HEK293 (cell line): ENCODE data around the gene ATP10A.

Experiments
- CTCF ChIA-PET: fragments of 350-600 bp; formaldehyde crosslinking; extraction: SDS; loops from one replicate; lab custom pipeline; 2021; ENCODE audit warnings: antibody characterized with exemption; lab: Yijun Ruan, JAX
- POLR2A ChIA-PET: fragments of 300-600 bp; formaldehyde crosslinking; extraction: SDS; loops from one replicate; lab custom pipeline; 2020; ENCODE audit warnings: antibody characterized with exemption, inconsistent platforms; lab: Yijun Ruan, JAX
- H3K27ac ChIP-seq: fragments of 200-500 bp; sonication (Bioruptor generic); 2 replicates; pipeline ENCODE4 v1.5.1; 2014; ENCODE audit warnings: low read depth, low read length, control low read depth, inconsistent platforms; ENCODE audit errors: extremely low read depth
- H3K36me3 ChIP-seq, 2 experiments: fragments of 200-500 bp in 1 of 2; sonication (Bioruptor generic) in 1 of 2; 1 replicate in 1 of 2; 2 replicates in 1 of 2; pipeline ENCODE4 v1.5.1; 2014 to 2017; ENCODE audit warnings: inconsistent platforms in 2 of 2, low read length in 2 of 2; ENCODE audit not compliant: control insufficient read depth in 2 of 2, insufficient read depth in 1 of 2
- H3K4me1 ChIP-seq: fragments of 200-500 bp; sonication (Bioruptor generic); 2 replicates; pipeline ENCODE4 v1.5.1; 2014; ENCODE audit warnings: mild to moderate bottlenecking, low read length, inconsistent platforms; ENCODE audit not compliant: control insufficient read depth, insufficient read depth
- H3K4me3 ChIP-seq: 2 replicates; pipeline ENCODE4 v1.5.1; 2011; ENCODE audit warnings: low read depth, mild to moderate bottlenecking, control low read depth, low read length, moderate library complexity
- H3K9me3 ChIP-seq: fragments of 200-500 bp; sonication (Bioruptor generic); 2 replicates; pipeline ENCODE4 v1.5.1; 2014; ENCODE audit warnings: low read depth, low read length, inconsistent platforms; ENCODE audit not compliant: control insufficient read depth, insufficient read depth
- FEZF1 ChIP-seq: fragments of 450-650 bp; formaldehyde crosslinking; IDR thresholded peaks from 2 replicates; pipeline ENCODE4 v1.5.1; 2016; ENCODE audit warnings: missing biosample characterization, missing genetic modification characterization
- GFI1B ChIP-seq: fragments of 450-650 bp; formaldehyde crosslinking; IDR thresholded peaks from 2 replicates; pipeline ENCODE4 v1.5.1; 2016; ENCODE audit warnings: missing biosample characterization, missing genetic modification characterization
- GLIS2 ChIP-seq: fragments of 450-650 bp; formaldehyde crosslinking; IDR thresholded peaks from 2 replicates; pipeline ENCODE4 v1.5.1; 2016; ENCODE audit warnings: missing biosample characterization, missing genetic modification characterization
- HIC1 ChIP-seq: fragments of 450-650 bp; formaldehyde crosslinking; IDR thresholded peaks from 2 replicates; pipeline ENCODE4 v1.5.1; 2016; ENCODE audit warnings: missing biosample characterization, missing genetic modification characterization
- KLF10 ChIP-seq: fragments of 450-650 bp; IDR thresholded peaks from 2 replicates; pipeline ENCODE4 v1.5.1; 2018; ENCODE audit warnings: missing biosample characterization, mild to moderate bottlenecking, missing genetic modification characterization
- MYNN ChIP-seq: fragments of 450-650 bp; formaldehyde crosslinking; IDR thresholded peaks from 2 replicates; pipeline ENCODE4 v1.5.1; 2016; ENCODE audit warnings: missing biosample characterization, missing genetic modification characterization, borderline replicate concordance
- PRDM1 ChIP-seq: fragments of 450-650 bp; formaldehyde crosslinking; IDR thresholded peaks from 2 replicates; pipeline ENCODE4; 2016; ENCODE audit warnings: missing biosample characterization, missing genetic modification characterization
- RBAK ChIP-seq: fragments of 450-650 bp; formaldehyde crosslinking; IDR thresholded peaks from 2 replicates; pipeline ENCODE4 v1.5.1; 2016; ENCODE audit warnings: missing biosample characterization, missing genetic modification characterization
- ZBTB8A ChIP-seq: fragments of 450-650 bp; formaldehyde crosslinking; IDR thresholded peaks from 2 replicates; pipeline ENCODE4 v1.5.1; 2016; ENCODE audit warnings: missing biosample characterization, missing genetic modification characterization
- ZFP3 ChIP-seq: fragments of 450-650 bp; formaldehyde crosslinking; IDR thresholded peaks from 2 replicates; pipeline ENCODE4 v1.5.1; 2016; ENCODE audit warnings: low read depth, missing biosample characterization, missing genetic modification characterization
- ZNF16 ChIP-seq: fragments of 450-650 bp; formaldehyde crosslinking; IDR thresholded peaks from 2 replicates; pipeline ENCODE4 v1.5.1; 2016; ENCODE audit warnings: low read depth, missing biosample characterization, missing genetic modification characterization
- ZNF23 ChIP-seq: fragments of 450-650 bp; formaldehyde crosslinking; IDR thresholded peaks from 2 replicates; pipeline ENCODE4 v1.5.1; 2016; ENCODE audit warnings: missing biosample characterization, missing genetic modification characterization, borderline replicate concordance
- ZNF416 ChIP-seq: fragments of 450-650 bp; formaldehyde crosslinking; IDR thresholded peaks from 2 replicates; pipeline ENCODE4 v1.5.1; 2016; ENCODE audit warnings: missing biosample characterization, missing genetic modification characterization
- ZNF423 ChIP-seq: fragments of 450-650 bp; formaldehyde crosslinking; IDR thresholded peaks from 2 replicates; pipeline ENCODE4 v1.5.1; 2016; ENCODE audit warnings: missing biosample characterization, missing genetic modification characterization
- ZNF48 ChIP-seq: fragments of 450-650 bp; formaldehyde crosslinking; IDR thresholded peaks from 2 replicates; pipeline ENCODE4 v1.5.1; 2016; ENCODE audit warnings: missing biosample characterization, missing genetic modification characterization
- ZNF501 ChIP-seq: fragments of 450-650 bp; formaldehyde crosslinking; IDR thresholded peaks from 2 replicates; pipeline ENCODE4 v1.5.1; 2016; ENCODE audit warnings: missing biosample characterization, missing genetic modification characterization
- ZNF510 ChIP-seq: fragments of 450-650 bp; formaldehyde crosslinking; IDR thresholded peaks from 2 replicates; pipeline ENCODE4 v1.5.1; 2018; ENCODE audit warnings: mild to moderate bottlenecking, missing genetic modification characterization, missing biosample characterization; ENCODE audit not compliant: insufficient replicate concordance
- ZNF529 ChIP-seq: fragments of 450-650 bp; formaldehyde crosslinking; IDR thresholded peaks from 2 replicates; pipeline ENCODE4 v1.5.1; 2017; ENCODE audit warnings: missing genetic modification characterization, missing biosample characterization; ENCODE audit not compliant: insufficient replicate concordance
- ZNF561 ChIP-seq: fragments of 450-650 bp; IDR thresholded peaks from 2 replicates; pipeline ENCODE4 v1.5.1; 2018; ENCODE audit warnings: missing biosample characterization, missing genetic modification characterization, borderline replicate concordance
- ZNF571 ChIP-seq: fragments of 450-650 bp; formaldehyde crosslinking; IDR thresholded peaks from 2 replicates; pipeline ENCODE4 v1.5.0; 2017; ENCODE audit warnings: missing biosample characterization, missing genetic modification characterization
- ZNF600 ChIP-seq: fragments of 450-650 bp; formaldehyde crosslinking; IDR thresholded peaks from 2 replicates; pipeline ENCODE4 v1.5.1; 2016; ENCODE audit warnings: missing biosample characterization, missing genetic modification characterization
- ZNF660 ChIP-seq: fragments of 450-650 bp; IDR thresholded peaks from 2 replicates; pipeline ENCODE4 v1.5.1; 2018; ENCODE audit warnings: missing biosample characterization, mild to moderate bottlenecking, missing genetic modification characterization
- ZNF830 ChIP-seq: fragments of 450-650 bp; IDR thresholded peaks from 2 replicates; pipeline ENCODE4 v1.5.0; 2018; ENCODE audit warnings: missing biosample characterization, missing genetic modification characterization, low read depth, mild to moderate bottlenecking, moderate library complexity
- ZSCAN16 ChIP-seq: fragments of 450-650 bp; formaldehyde crosslinking; IDR thresholded peaks from 2 replicates; pipeline ENCODE4 v1.5.1; 2016; ENCODE audit warnings: missing biosample characterization, missing genetic modification characterization
- ZSCAN5A ChIP-seq: fragments of 450-650 bp; formaldehyde crosslinking; IDR thresholded peaks from 2 replicates; pipeline ENCODE4 v1.5.1; 2016; ENCODE audit warnings: missing biosample characterization, missing genetic modification characterization
- TF ChIP-seq, protein P1 (sequence below): fragments of 450-650 bp; formaldehyde crosslinking; IDR thresholded peaks from 2 replicates; pipeline ENCODE4 v1.5.1; 2016; ENCODE audit warnings: missing biosample characterization, missing genetic modification characterization
- TF ChIP-seq, protein P2 (sequence below): fragments of 450-650 bp; IDR thresholded peaks from 2 replicates; pipeline ENCODE4 v1.5.1; 2018; ENCODE audit warnings: missing biosample characterization, missing genetic modification characterization
- TF ChIP-seq, protein P3 (sequence below): fragments of 450-650 bp; formaldehyde crosslinking; IDR thresholded peaks from 2 replicates; pipeline ENCODE4 v1.5.1; 2016; ENCODE audit warnings: missing biosample characterization, missing genetic modification characterization

The ATP10A gene

GRCh38 chr15:25664761-25665160 is 198.4 kb downstream of the ATP10A start:
- Histone ChIP-seq H3K27ac (no peak overlapping the region), H3K36me3 (no peaks in the 10 kb centered on the region), H3K9me3 (no peaks in the 10 kb centered on the region), H3K4me3 (no peak overlapping the region), H3K4me1 (0 out of 2 replicates have a peak, but pooled peaks cover 2% of the 10 kb centered on the region)
- ChIA-PET POLR2A (no interaction called here), CTCF (no interaction called here)
- no peak for TF ChIP-seq ZNF416 (tag by site-specific recombination)
- TF ChIP-seq PRDM1 (tag by site-specific recombination): no peak
- TF ChIP-seq ZBTB8A (tag by site-specific recombination): no peak
- TF ChIP-seq ZNF830 (tag by site-specific recombination): no peak
- no peak for TF ChIP-seq HIC1 (tag by site-specific recombination)
- TF ChIP-seq GFI1B: no peak
- no peak for TF ChIP-seq ZNF501 (tag by site-specific recombination)
- TF ChIP-seq ZNF529 (tag by site-specific recombination): no peak
- TF ChIP-seq GLIS2 (tag by site-specific recombination): no peak
- TF ChIP-seq, protein P1, sequence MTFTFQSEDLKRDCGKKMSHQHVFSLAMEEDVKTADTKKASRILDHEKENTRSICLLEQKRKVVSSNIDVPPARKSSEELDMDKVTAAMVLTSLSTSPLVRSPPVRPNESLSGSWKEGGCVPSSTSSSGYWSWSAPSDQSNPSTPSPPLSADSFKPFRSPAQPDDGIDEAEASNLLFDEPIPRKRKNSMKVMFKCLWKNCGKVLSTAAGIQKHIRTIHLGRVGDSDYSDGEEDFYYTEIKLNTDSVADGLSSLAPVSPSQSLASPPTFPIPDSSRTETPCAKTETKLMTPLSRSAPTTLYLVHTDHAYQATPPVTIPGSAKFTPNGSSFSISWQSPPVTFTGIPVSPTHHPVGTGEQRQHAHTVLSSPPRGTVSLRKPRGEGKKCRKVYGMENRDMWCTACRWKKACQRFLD (tag by site-specific recombination): no peak
- TF ChIP-seq ZNF48 (tag by site-specific recombination): no peak
- TF ChIP-seq, protein P2, sequence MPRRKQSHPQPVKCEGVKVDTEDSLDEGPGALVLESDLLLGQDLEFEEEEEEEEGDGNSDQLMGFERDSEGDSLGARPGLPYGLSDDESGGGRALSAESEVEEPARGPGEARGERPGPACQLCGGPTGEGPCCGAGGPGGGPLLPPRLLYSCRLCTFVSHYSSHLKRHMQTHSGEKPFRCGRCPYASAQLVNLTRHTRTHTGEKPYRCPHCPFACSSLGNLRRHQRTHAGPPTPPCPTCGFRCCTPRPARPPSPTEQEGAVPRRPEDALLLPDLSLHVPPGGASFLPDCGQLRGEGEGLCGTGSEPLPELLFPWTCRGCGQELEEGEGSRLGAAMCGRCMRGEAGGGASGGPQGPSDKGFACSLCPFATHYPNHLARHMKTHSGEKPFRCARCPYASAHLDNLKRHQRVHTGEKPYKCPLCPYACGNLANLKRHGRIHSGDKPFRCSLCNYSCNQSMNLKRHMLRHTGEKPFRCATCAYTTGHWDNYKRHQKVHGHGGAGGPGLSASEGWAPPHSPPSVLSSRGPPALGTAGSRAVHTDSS: no peak

DNA sequence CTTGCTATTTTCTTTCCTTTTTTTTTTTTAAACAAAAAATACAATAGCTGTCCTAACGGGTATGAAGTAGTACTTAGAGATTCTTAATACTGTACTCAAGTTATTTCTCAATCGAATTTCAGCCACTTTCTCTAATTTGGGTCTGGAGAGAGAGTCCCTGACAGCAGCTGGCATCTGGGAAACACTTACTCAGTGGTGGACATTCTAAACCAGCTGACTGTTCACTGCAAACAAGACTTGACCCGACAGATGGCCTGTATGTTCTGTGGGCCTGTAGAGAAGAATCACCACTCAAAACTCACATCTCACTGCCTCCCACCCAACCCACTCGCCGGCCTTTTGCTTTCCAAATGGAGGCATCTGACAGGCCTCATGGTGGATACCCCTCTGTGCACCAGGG is 199.6 kb downstream of the ATP10A start:
- H3K9me3 ChIP-seq: no peaks in the 10 kb centered on the region
- H3K27ac ChIP-seq: no peak overlapping the region
- CTCF ChIA-PET: no interaction called here
- no peaks in the 10 kb centered on the region for H3K4me1 ChIP-seq
- H3K4me3 ChIP-seq: no peak overlapping the region
- H3K36me3 ChIP-seq: no peaks in the 10 kb centered on the region
- POLR2A ChIA-PET: no interaction called here
- no peak for TF ChIP-seq FEZF1
- TF ChIP-seq ZNF510 (tag by site-specific recombination): no peak
- no peak for TF ChIP-seq ZNF16 (tag by site-specific recombination)
- TF ChIP-seq ZFP3 (tag by site-specific recombination): no peak
- TF ChIP-seq ZSCAN16: no peak
- TF ChIP-seq, protein P2: no peak
- TF ChIP-seq, protein P3, sequence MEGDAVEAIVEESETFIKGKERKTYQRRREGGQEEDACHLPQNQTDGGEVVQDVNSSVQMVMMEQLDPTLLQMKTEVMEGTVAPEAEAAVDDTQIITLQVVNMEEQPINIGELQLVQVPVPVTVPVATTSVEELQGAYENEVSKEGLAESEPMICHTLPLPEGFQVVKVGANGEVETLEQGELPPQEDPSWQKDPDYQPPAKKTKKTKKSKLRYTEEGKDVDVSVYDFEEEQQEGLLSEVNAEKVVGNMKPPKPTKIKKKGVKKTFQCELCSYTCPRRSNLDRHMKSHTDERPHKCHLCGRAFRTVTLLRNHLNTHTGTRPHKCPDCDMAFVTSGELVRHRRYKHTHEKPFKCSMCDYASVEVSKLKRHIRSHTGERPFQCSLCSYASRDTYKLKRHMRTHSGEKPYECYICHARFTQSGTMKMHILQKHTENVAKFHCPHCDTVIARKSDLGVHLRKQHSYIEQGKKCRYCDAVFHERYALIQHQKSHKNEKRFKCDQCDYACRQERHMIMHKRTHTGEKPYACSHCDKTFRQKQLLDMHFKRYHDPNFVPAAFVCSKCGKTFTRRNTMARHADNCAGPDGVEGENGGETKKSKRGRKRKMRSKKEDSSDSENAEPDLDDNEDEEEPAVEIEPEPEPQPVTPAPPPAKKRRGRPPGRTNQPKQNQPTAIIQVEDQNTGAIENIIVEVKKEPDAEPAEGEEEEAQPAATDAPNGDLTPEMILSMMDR (tag by site-specific recombination): no peak
- TF ChIP-seq KLF10 (tag by site-specific recombination): no peak
- TF ChIP-seq ZSCAN5A (tag by site-specific recombination): no peak
- TF ChIP-seq ZNF23 (tag by site-specific recombination): no peak
- TF ChIP-seq ZNF571 (tag by site-specific recombination): no peak
- TF ChIP-seq ZNF660 (tag by site-specific recombination): no peak
- no peak for TF ChIP-seq RBAK
- TF ChIP-seq ZNF600 (tag by site-specific recombination): no peak
- TF ChIP-seq MYNN (tag by site-specific recombination): no peak
- TF ChIP-seq ZNF561 (tag by site-specific recombination): no peak
- TF ChIP-seq ZNF423 (tag by site-specific recombination): no peak
- no peak for TF ChIP-seq ZNF48 (tag by site-specific recombination)
